Neuron (in vitro differentiated cells): Measurements from ENCODE around the gene TNPO2.
"Not testable (repeated sequence)": the region's sequence is repeated elsewhere in the genome, so short reads cannot be mapped to it uniquely, and the experiment has no call there.

Source experiments
- H2AFZ ChIP-seq: one replicate; pipeline ENCODE4 v1.6.1; 2013; ENCODE audit warnings: low read depth, mild to moderate bottlenecking, inconsistent platforms, low read length, moderate library complexity
- H3K27me3 ChIP-seq: one replicate; pipeline ENCODE4 v1.6.1; 2013; ENCODE audit warnings: low read length; ENCODE audit not compliant: insufficient read depth
- H3K36me3 ChIP-seq: one replicate; pipeline ENCODE4 v1.6.1; 2013; ENCODE audit warnings: low read length; ENCODE audit not compliant: insufficient read depth
- H3K4me1 ChIP-seq: one replicate; pipeline ENCODE4 v1.6.1; 2013; ENCODE audit warnings: low read length; ENCODE audit not compliant: insufficient read depth
- H3K4me3 ChIP-seq: 2 replicates; pipeline ENCODE4 v1.5.1; 2013; ENCODE audit warnings: mild to moderate bottlenecking, low read length, moderate library complexity
- H3K9me3 ChIP-seq: one replicate; pipeline ENCODE4 v1.6.1; 2013; ENCODE audit warnings: low read length

The TNPO2 gene

GRCh38 chr19:12712077-12712476 lies 11.7 kb downstream of the TNPO2 start:
- not testable (repeated sequence) for H3K4me1 ChIP-seq, H3K4me3 ChIP-seq, H2AFZ ChIP-seq, H3K9me3 ChIP-seq, H3K27me3 ChIP-seq
- peaks cover 81% of the 10 kb centered on the region for H3K36me3 ChIP-seq

GRCh38 chr19:12711187-12711586 lies 12.5 kb downstream of the TNPO2 start:
- Histone ChIP-seq H3K4me1 (no peaks in the 10 kb centered on the region), H3K36me3 (peaks cover 80% of the 10 kb centered on the region), H3K4me3 (no peak overlapping the region), H3K9me3 (no peaks in the 10 kb centered on the region), H3K27me3 (no peaks in the 10 kb centered on the region), H2AFZ (no peak overlapping the region)

GRCh38 chr19:12708641-12709040 lies 15.1 kb downstream of the TNPO2 start:
- Histone ChIP-seq H3K4me1 (no peaks in the 10 kb centered on the region), H3K9me3 (no peaks in the 10 kb centered on the region), H3K36me3 (peaks cover 79% of the 10 kb centered on the region), H3K4me3 (no peak overlapping the region), H2AFZ (no peak overlapping the region), H3K27me3 (no peaks in the 10 kb centered on the region)

- Histone ChIP-seq H2AFZ (no peak overlapping the region), H3K4me3 (no peak overlapping the region), H3K36me3 (peaks cover 85% of the 10 kb centered on the region)
Observed at GRCh38 chr19:12706332-12706718, 17.4 kb downstream of the TNPO2 start.

GRCh38 chr19:12705654-12706331 lies 17.9 kb downstream of the TNPO2 start:
- peaks cover 87% of the 10 kb centered on the region for H3K36me3 ChIP-seq
- no peaks in the 10 kb centered on the region for H3K4me1 ChIP-seq
- H3K27me3 ChIP-seq, result no peaks in the 10 kb centered on the region
- no peaks in the 10 kb centered on the region for H3K9me3 ChIP-seq
- H2AFZ ChIP-seq, result no peak overlapping the region
- H3K4me3 ChIP-seq, result no peak overlapping the region

More at GRCh38 chr19:12706332-12706718, 17.4 kb downstream of the TNPO2 start:
- Histone ChIP-seq H3K4me1 (no peaks in the 10 kb centered on the region), H3K9me3 (no peaks in the 10 kb centered on the region), H3K27me3 (no peaks in the 10 kb centered on the region)

GRCh38 chr19:12705169-12705568 lies 18.6 kb downstream of the TNPO2 start:
- Histone ChIP-seq H3K4me1 (no peaks in the 10 kb centered on the region), H3K4me3 (no peak overlapping the region), H3K27me3 (no peaks in the 10 kb centered on the region), H2AFZ (no peak overlapping the region), H3K9me3 (no peaks in the 10 kb centered on the region), H3K36me3 (peaks cover 86% of the 10 kb centered on the region)

- Histone ChIP-seq H3K36me3 (peaks cover 79% of the 10 kb centered on the region), H2AFZ (no peak overlapping the region), H3K9me3 (no peaks in the 10 kb centered on the region), H3K27me3 (no peaks in the 10 kb centered on the region), H3K4me1 (no peaks in the 10 kb centered on the region), H3K4me3 (no peak overlapping the region)
Observed at GRCh38 chr19:12703046-12703445, 20.7 kb downstream of the TNPO2 start.

- no peak overlapping the region for H2AFZ ChIP-seq
- no peaks in the 10 kb centered on the region for H3K27me3 ChIP-seq
- peaks cover 74% of the 10 kb centered on the region for H3K36me3 ChIP-seq
- no peaks in the 10 kb centered on the region for H3K4me1 ChIP-seq
- H3K9me3 ChIP-seq, result no peaks in the 10 kb centered on the region
- no peak overlapping the region for H3K4me3 ChIP-seq
Observed at GRCh38 chr19:12701596-12702282, 22.0 kb downstream of the TNPO2 start.

GRCh38 chr19:12698138-12698537 lies 25.6 kb downstream of the TNPO2 start:
- H2AFZ ChIP-seq, result no peak overlapping the region
- H3K27me3 ChIP-seq, result no peaks in the 10 kb centered on the region
- H3K9me3 ChIP-seq, result no peaks in the 10 kb centered on the region
- H3K4me3 ChIP-seq, result no peak overlapping the region
- peaks cover 10% of the 10 kb centered on the region for H3K4me1 ChIP-seq
- peaks cover 42% of the 10 kb centered on the region for H3K36me3 ChIP-seq

GRCh38 chr19:12697425-12697824 lies 26.3 kb downstream of the TNPO2 start:
- H3K4me3 ChIP-seq, result peak overlapping the region; percentile 72
- H3K4me1 ChIP-seq, H3K9me3 ChIP-seq, H3K27me3 ChIP-seq, H2AFZ ChIP-seq: not testable (repeated sequence)
- H3K36me3 ChIP-seq, result peaks cover 37% of the 10 kb centered on the region

- Histone ChIP-seq H3K9me3 (no peaks in the 10 kb centered on the region), H3K4me3 (peak within 1 kb of the TSS; percentile 72), H3K27me3 (no peaks in the 10 kb centered on the region), H2AFZ (peak within 1 kb of the TSS; percentile 46), H3K4me1 (peaks cover 10% of the 10 kb centered on the region), H3K36me3 (peaks cover 30% of the 10 kb centered on the region)
Observed at GRCh38 chr19:12696366-12697335, 27.1 kb downstream of the TNPO2 start, which contains the start of gene FBXW9. Gene FBXW9 (minus strand): TSS chr19:12696631. CDS start chr19:12696581, 50 bp downstream.

GRCh38 chr19:12695997-12696365 lies 27.8 kb downstream of the TNPO2 start:
- Histone ChIP-seq H3K4me3 (peak overlapping the region; percentile 72), H3K9me3 (no peaks in the 10 kb centered on the region), H3K36me3 (peaks cover 27% of the 10 kb centered on the region), H3K27me3 (no peaks in the 10 kb centered on the region), H3K4me1 (peaks cover 10% of the 10 kb centered on the region), H2AFZ (peak overlapping the region; percentile 46)

- Histone ChIP-seq H3K27me3 (no peaks in the 10 kb centered on the region), H2AFZ (no peak overlapping the region), H3K9me3 (no peaks in the 10 kb centered on the region), H3K4me3 (peak overlapping the region; percentile 72), H3K4me1 (peaks cover 10% of the 10 kb centered on the region), H3K36me3 (peaks cover 22% of the 10 kb centered on the region)
Observed at GRCh38 chr19:12695514-12695913, 28.2 kb downstream of the TNPO2 start.
